Measurements from ENCODE around the gene ABR.
"Not testable (repeated sequence)": the region's sequence is repeated elsewhere in the genome, so short reads cannot be mapped to it uniquely, and the experiment has no call there.

ABR gene

GRCh38 chr17:1091190-1091534 lies 88.6 kb downstream of the ABR start:
- DNase-seq = no peak

- no peak for DNase-seq
Observed at GRCh38 chr17:1090465-1091189, 89.2 kb downstream of the ABR start.

GRCh38 chr17:1089915-1090314 lies 89.9 kb downstream of the ABR start:
- DNase-seq = no peak

DNA sequence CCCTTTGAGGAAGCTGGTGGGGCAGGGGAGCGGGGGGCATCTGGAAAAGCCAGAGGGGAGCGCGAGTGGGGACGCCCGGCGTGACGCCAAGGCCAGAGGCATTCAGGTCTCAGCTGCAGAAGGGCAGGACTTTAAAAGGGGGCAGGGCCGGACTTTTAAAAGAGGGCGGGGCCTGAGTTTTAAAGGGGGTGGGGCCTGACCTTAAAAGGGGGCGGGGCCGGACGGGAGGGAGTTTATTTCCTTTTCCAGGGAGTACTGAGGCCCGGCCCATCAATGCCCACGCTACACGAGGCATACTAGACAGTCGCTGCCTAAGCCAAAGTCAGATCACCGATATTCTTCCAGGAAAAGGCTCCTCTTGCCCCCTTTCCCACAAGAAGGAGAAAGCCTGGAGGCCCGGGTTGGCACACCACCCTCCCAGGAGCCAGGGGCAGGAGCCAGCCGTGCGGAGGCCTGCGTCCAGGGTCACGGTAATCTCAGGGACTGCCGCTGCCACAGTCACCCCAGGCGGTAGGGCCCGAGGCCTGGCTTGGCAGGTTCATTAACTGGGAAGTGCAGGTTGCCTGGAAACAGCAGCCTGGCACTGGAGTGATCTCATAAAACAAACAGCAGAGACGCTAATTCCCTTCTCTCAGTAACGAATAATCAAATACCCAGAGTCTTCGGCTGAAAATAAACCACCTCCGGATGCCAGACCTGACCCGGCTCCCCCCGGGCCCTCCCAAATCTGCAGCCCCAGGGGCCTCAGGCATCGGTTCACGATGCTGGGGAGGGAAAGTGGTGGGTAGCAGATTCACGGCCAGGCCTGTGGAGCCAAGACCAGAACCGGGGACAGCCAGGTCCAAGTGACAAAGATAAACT lies 92.2 kb downstream of the ABR start:
- no peak for DNase-seq

DNA sequence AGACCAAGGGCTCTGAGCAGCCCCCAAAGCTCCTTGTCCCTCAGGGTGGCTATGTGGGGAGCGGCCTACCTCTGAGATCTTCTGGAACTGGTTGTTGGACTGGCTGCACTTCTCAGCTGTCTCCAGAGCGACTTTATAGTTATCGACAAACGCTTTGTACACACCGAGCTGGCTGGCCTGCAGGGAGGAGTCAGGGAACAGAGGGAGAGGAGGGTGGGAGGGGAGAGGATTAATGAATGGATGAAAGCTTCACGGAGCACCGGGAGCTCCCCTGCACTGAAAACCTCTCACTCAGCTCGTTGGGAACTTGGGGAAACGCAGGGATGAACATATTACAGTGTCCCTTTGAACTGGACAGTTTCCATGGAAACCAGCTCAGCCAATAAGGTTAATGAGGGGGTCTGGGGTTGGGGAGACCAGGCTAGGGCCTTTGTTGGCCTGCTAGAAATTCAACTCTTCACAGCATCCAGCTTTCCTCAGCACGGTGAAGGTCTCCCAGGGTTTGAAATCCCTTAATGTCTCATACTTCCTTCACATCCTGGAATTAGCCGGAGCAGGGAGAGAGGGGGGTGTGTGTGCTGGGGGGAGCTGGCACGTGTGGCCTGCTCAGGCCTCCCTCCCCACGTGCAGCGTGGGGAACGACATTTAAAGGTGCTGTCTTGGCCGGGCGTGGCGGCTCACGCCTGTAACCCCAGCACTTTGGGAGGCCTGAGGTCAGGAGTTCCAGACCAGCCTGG lies 96.2 kb downstream of the ABR start:
- DNase-seq = no peak

GRCh38 chr17:1082579-1082978 lies 97.2 kb downstream of the ABR start:
- no peak for DNase-seq

DNA sequence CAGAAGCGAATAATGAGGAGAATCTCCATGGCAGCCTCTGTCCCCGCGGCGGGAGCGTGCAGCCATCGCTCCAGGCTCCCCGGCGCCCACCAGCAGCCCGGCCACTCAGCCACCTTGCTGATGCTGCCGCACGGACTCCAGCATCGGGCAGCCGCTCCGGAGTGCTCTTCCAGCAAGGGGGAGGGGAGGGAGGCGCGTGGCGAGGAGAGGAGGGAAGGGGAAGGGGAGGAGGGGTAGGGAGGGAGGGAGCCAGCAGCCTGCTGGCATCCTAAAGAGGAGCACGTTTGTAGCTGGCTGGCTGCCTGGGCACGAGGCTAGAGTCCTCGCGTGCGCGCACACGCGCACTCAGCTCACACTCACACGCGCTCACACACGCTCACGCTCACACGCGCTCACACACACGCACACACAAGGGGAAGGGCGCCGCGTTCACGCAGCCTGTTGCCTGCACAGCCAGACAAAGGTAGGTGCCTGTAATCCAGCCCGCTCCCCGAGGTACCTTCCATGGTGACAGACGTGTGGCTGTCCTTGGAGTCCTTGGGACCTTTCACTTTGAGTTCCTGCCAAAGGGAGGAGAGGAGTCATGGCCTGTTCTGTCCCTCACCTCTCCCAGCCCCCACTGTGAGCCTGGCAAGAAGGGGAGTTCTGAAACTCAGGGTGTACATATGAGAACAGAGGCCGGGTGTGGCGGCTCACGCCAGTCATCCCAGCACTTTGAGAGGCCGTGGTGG lies 100.8 kb downstream of the ABR start:
- DNase-seq = no peak

- no peak for DNase-seq
Observed at GRCh38 chr17:1077986-1078711, 101.6 kb downstream of the ABR start.

GRCh38 chr17:1077581-1077985 lies 102.2 kb downstream of the ABR start:
- DNase-seq = no peak

DNA sequence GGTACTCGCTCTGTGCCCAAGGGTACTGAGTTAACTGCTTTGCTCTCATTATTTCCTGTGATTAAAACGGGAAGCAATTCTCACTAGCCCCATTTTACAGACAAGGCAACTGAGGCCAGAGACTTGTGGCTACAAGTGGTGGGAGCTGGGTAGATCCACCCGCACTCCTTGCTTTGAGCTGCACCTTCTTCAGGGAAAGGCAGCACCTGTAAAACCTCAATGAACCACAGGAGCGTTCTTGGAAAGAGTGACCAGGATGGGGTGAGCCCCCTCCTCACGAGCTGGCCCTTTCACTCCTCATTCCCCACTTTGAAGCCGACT lies 102.8 kb downstream of the ABR start:
- no peak for DNase-seq

DNA sequence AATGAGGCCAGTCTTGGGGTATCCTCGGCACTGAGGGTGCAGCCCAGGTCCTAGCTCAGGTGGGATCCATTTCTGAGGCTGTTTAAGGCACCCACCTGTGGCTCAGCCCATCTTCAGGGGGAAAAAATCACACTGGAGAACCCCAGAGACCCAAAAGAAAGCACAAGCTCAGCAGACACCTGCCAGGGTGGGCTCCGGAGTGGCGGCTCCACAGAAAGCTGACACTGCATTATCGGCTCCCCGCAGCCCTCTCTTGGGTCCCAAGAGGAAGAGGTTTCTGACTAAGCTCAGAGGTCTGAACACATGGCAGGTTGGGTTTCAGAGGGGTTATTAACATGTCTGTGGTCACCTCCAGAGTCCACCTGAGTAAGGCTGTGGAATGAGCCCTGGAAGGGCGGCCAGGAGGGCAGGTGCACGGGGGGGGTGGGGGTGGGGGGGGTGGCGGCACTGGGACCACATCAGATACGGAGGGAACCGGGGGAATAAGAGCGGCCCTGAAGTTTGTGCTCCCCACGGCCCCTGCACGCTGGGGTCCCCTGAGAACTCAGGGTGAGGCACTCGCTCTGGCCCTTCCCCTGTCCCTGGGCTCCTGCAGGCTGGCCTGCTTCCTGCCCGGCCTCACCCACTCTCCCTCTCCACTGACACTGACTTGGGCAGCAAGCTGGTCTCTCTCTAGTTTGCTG lies 103.3 kb downstream of the ABR start:
- no peak for DNase-seq

DNA sequence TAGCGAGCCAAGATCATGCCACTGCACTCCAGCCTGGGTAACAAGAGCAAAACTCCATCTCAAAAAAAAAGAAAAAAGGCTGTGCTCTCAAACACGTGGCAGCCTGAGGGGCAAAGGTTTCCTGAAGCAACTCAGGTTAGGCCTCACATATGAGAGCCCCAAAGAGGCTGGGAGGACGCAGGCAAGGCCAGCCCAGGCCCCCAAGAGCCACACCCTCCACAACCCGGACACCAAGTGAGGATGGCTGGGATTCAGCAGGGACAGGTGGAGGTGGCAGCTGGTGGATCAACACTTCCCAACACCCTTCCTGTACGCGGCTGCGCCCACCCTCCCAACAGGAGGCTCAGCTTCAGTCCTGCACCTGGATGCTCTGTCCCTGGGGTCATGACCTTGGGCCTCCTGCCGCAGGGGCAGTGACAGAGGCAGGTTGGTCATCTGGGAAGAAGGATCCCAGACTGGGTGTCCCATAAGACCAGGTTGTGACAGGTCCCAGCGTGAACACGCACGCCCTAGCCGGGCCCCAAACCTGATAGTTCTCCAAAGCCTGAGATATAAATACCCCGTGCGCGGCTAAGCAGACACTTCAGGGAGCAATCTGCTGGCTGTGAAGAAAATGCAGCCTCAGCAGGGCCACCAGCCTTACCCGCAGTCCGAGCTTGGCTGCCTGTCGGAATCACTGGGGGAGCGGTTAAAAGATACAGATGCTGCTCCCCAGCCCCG lies 104.7 kb downstream of the ABR start:
- no peak for DNase-seq

GRCh38 chr17:1073963-1074625 lies 105.7 kb downstream of the ABR start:
- DNase-seq = not testable (repeated sequence)

DNA sequence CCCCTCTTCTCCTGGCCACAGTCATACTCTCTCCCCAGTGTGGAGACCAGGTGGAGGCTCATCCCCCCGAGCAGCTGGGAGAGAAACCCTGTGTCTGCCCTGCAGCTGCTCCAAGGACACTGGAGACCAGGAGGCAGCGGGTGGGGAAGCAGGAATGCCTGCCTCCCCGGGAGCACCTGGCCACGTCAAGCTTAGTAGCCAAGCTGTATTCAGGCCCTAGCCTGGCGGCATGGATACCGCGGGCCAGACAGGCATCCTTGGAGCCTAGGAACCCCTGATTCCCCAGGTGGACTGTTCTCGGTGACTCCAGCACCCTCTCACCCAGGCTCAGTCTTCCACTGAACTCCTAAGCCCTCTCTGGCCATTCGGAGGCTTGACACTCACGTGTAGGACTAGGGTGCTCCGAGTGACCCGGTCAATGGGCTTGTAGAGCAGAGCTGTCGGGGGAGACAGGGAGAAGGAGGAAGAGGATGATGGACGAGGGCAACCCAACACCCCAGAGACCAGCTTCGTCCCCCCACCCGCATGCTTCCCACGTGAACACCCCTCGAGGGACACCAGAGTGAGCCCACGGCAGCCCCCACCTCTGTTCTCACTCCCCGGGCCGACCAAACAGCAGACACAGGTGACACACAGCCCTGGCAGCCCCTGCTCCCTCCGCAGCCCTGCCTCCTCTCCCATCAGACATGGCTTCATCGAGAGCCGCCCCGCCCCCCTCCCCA lies 106.4 kb downstream of the ABR start:
- DNase-seq = no peak

- no peak for DNase-seq
Observed at GRCh38 chr17:1072551-1072961, 107.2 kb downstream of the ABR start.

DNA sequence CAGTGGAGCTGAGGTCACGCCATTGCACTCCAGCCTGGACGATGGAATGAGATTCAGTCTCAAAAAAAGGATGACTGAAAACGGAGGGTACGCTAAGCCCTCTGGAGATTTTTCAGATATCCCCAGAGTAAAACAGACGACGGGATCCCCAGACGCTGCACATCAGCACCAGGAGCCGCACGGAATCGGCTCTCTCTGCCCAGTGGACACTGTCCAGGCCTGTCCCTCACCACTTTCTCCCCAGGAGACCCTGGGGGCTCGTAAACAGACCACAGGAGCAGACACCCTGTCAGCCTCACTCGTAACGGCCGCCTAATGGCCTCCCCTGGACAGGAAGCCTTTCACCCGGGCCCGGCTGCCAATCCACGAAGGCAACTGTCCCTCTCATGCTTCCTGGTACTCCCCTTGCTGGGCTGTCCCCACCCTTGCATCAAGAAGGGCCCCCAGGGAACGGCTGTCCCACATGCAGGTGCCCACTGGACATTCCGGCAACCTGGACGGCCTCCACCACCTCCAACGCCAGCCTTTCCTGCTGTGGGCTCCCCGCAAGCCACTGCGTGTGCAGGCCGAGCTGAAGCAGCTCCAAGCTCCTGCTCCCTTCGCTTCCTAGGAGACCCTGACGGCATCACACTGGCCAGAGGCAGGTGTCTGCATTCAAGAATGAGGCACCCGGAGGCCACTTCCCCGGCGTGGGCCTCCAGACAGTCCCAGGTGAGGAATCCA lies 108.5 kb downstream of the ABR start:
- DNase-seq = no peak

- DNase-seq = no peak
Observed at GRCh38 chr17:1070411-1070810, 109.4 kb downstream of the ABR start.

- DNase-seq = no peak
Observed at GRCh38 chr17:1069847-1070246, 109.9 kb downstream of the ABR start.

- DNase-seq = no peak
Observed at GRCh38 chr17:1068356-1068755, 111.4 kb downstream of the ABR start.
